HCT116 (cell line): Measurements from ENCODE around the gene RSPH6A. TPM values are rescaled to one million over a fixed set of nuclear protein-coding genes. Genes with fewer than 3 reads are reported as not detected.

Experiments used
- ATAC-seq: fragments of 200-7000 bp; cut with Tn5 transposase; 2 replicates; pipeline ENCODE4 v1.9.1; 2020; ENCODE audit warnings: mild to moderate bottlenecking, moderate library complexity
- BruUV-seq: library from RNA; stranded (reverse); fragments of 400-500 nt; replicated peaks from 2 replicates; lab custom pipeline; 2021; lab: Mats Ljungman, UMichigan
- CTCF ChIA-PET: fragments of 300-600 bp; sonication (Branson Sonifier 250); formaldehyde crosslinking; loops from one replicate; lab custom pipeline; 2021; ENCODE audit warnings: antibody characterized with exemption; lab: Charles Lee
- POLR2A ChIA-PET: fragments of 300-600, 350-600 bp; sonication (Branson Sonifier 250); formaldehyde crosslinking; loops from one replicate; lab custom pipeline; 2021; ENCODE audit warnings: antibody characterized with exemption; lab: Charles Lee
- RAD21 ChIA-PET, 2 experiments: fragments of 300-600 bp; sonication (Branson Sonifier 250); formaldehyde crosslinking; loops; one replicate each; lab custom pipeline; 2023; ENCODE audit warnings: low total read pairs in 2 of 2; ENCODE audit not compliant: uncharacterized antibody in 2 of 2, unreplicated experiment in 2 of 2, low non-redundant PET in 1 of 2; lab: Charles Lee
- DNase-seq: peaks from one replicate; pipeline ENCODE4 v3.0.0-alpha.2; 2010; ENCODE audit warnings: low read depth, low spot score
- H2AFZ ChIP-seq: fragments of 200-600 bp; shearing (Covaris generic), sonication (generic); 2 replicates; pipeline ENCODE4 v1.6.1; 2017; ENCODE audit warnings: low read depth, mixed run types, mixed read lengths, antibody characterized with exemption, low read length; ENCODE audit not compliant: poor library complexity, severe bottlenecking
- H3K27ac ChIP-seq: 2 replicates; pipeline ENCODE4 v1.5.1; 2012; ENCODE audit warnings: low read depth, low read length
- H3K27me3 ChIP-seq: fragments of 200-600 bp; sonication (generic); 2 replicates; pipeline ENCODE4 v1.6.1; 2016; ENCODE audit warnings: mixed run types, low read length, mixed read lengths; ENCODE audit not compliant: insufficient read depth
- H3K36me3 ChIP-seq, 2 experiments: fragments of 200-500 bp in 1 of 2; fragments of 200-600 bp in 1 of 2; sonication (Bioruptor generic) in 1 of 2; sonication (generic) in 1 of 2; 2 replicates each; pipeline versions ENCODE4 v1.5.1 to v1.6.1; 2014 to 2016; ENCODE audit warnings: low read length in 2 of 2, inconsistent platforms in 1 of 2, mixed read lengths in 1 of 2, mixed run types in 1 of 2; ENCODE audit not compliant: insufficient read depth in 2 of 2, control insufficient read depth in 1 of 2
- H3K4me1 ChIP-seq, 2 experiments: fragments of 200-600 bp in 1 of 2; sonication (generic) in 1 of 2; 2 replicates each; pipeline versions ENCODE4 v1.5.1 to v1.6.1; 2012 to 2017; ENCODE audit warnings: low read length in 2 of 2, inconsistent platforms in 1 of 2, mild to moderate bottlenecking in 1 of 2, mixed read lengths in 1 of 2, mixed run types in 1 of 2, moderate library complexity in 1 of 2; ENCODE audit not compliant: insufficient read depth in 2 of 2, control insufficient read depth in 1 of 2
- H3K4me2 ChIP-seq: fragments of 200-600 bp; sonication (generic); 2 replicates; pipeline ENCODE4 v1.6.1; 2017; ENCODE audit warnings: mixed run types, low read length, mixed read lengths
- H3K4me3 ChIP-seq, 2 experiments: fragments of 200-600 bp in 1 of 2; sonication (generic) in 1 of 2; replicated peaks in 1 of 2; 2 replicates each; pipeline ENCODE4 v1.5.1; 2011 to 2016; ENCODE audit warnings: low read length in 2 of 2, control low read depth in 1 of 2, low read depth in 1 of 2, mild to moderate bottlenecking in 1 of 2, mixed read lengths in 1 of 2, mixed run types in 1 of 2
- H3K79me2 ChIP-seq: fragments of 200-600 bp; sonication (generic); 2 replicates; pipeline ENCODE4 v1.6.1; 2017; ENCODE audit warnings: mild to moderate bottlenecking, mixed run types, low read length, moderate library complexity, mixed read lengths; ENCODE audit not compliant: insufficient read depth
- H3K9ac ChIP-seq: fragments of 200-600 bp; sonication (generic); 2 replicates; pipeline ENCODE4 v1.6.1; 2016; ENCODE audit warnings: low read length, mixed read lengths
- H3K9me2 ChIP-seq: fragments of 200-600 bp; sonication (generic), shearing (Covaris generic); 2 replicates; pipeline ENCODE4 v1.6.1; 2017; ENCODE audit warnings: mixed run types, mild to moderate bottlenecking, moderate library complexity; ENCODE audit not compliant: insufficient read depth
- H3K9me3 ChIP-seq, 2 experiments: fragments of 200-500 bp in 1 of 2; fragments of 200-600 bp in 1 of 2; sonication (Bioruptor generic) in 1 of 2; sonication (generic) in 1 of 2; 2 replicates each; pipeline ENCODE4 v1.6.1; 2014 to 2017; ENCODE audit warnings: low read length in 2 of 2, mixed read lengths in 2 of 2, inconsistent platforms in 1 of 2, low read depth in 1 of 2, mild to moderate bottlenecking in 1 of 2, mixed run types in 1 of 2, moderate library complexity in 1 of 2; ENCODE audit not compliant: control insufficient read depth in 1 of 2, insufficient read depth in 1 of 2
- H4K20me1 ChIP-seq: fragments of 200-600 bp; sonication (generic), shearing (Covaris generic); 2 replicates; pipeline ENCODE4 v1.6.1; 2017; ENCODE audit warnings: mixed run types, mild to moderate bottlenecking, moderate library complexity; ENCODE audit not compliant: insufficient read depth
- CBX3 ChIP-seq: IDR thresholded peaks from 2 replicates; pipeline ENCODE4 v1.6.1; 2012; ENCODE audit warnings: low read depth
- CEBPB ChIP-seq: IDR thresholded peaks from 2 replicates; pipeline ENCODE4 v1.6.1; 2012; ENCODE audit warnings: low read depth
- CTCF ChIP-seq, 3 experiments: fragments of 200-600 bp in 1 of 3; sonication (generic) in 1 of 3; IDR thresholded peaks in 2 of 3; conservative IDR thresholded peaks in 1 of 3; 2 replicates each; pipeline ENCODE4 v1.5.1; 2012 to 2017; ENCODE audit warnings: low read depth in 2 of 3, low read length in 2 of 3, antibody characterized with exemption in 1 of 3, borderline replicate concordance in 1 of 3, control low read depth in 1 of 3, mild to moderate bottlenecking in 1 of 3, mixed read lengths in 1 of 3, mixed run types in 1 of 3, moderate library complexity in 1 of 3; ENCODE audit not compliant: insufficient read depth in 1 of 3
- EGR1 ChIP-seq: IDR thresholded peaks from 2 replicates; pipeline ENCODE4 v1.6.1; 2012; ENCODE audit warnings: low read depth
- ELF1 ChIP-seq: IDR thresholded peaks from 2 replicates; pipeline ENCODE4 v1.6.1; 2012; ENCODE audit warnings: low read depth, borderline replicate concordance
- EZH2 ChIP-seq: fragments of 200-600 bp; sonication (generic); IDR thresholded peaks from 2 replicates; pipeline ENCODE4 v1.6.1; 2017; ENCODE audit warnings: antibody characterized with exemption, mixed run types
- EZH2phosphoT487 ChIP-seq: fragments of 200-600 bp; IDR thresholded peaks from 2 replicates; pipeline ENCODE4 v1.6.1; 2018; ENCODE audit warnings: antibody characterized with exemption, borderline replicate concordance
- MAX ChIP-seq: IDR thresholded peaks from 2 replicates; pipeline ENCODE4 v1.6.1; 2012
- POLR2AphosphoS5 ChIP-seq: IDR thresholded peaks from 2 replicates; pipeline ENCODE4 v1.6.1; 2011; ENCODE audit warnings: mild to moderate bottlenecking, low read depth, low read length, moderate library complexity
- TCF7L2 ChIP-seq: IDR thresholded peaks from 2 replicates; pipeline ENCODE4 v1.7.0; 2011; ENCODE audit warnings: borderline replicate concordance, inconsistent platforms; ENCODE audit not compliant: insufficient read depth, insufficient read length; ENCODE audit errors: extremely low read depth
- ZBTB33 ChIP-seq: IDR thresholded peaks from 2 replicates; pipeline ENCODE4 v1.6.1; 2011; ENCODE audit warnings: mild to moderate bottlenecking, low read length, moderate library complexity; ENCODE audit not compliant: insufficient replicate concordance; ENCODE audit errors: extremely low read depth
- ZFX ChIP-seq: fragments of 450-650 bp; IDR thresholded peaks from 2 replicates; pipeline ENCODE4 v1.6.1; 2017
- ZNF274 ChIP-seq: fragments of 200-500 bp; sonication (Bioruptor generic); IDR thresholded peaks from 2 replicates; pipeline ENCODE4 v1.6.1; 2014; ENCODE audit warnings: mild to moderate bottlenecking, low read depth, low read length, inconsistent platforms
- intact Hi-C: fragments of 100-400 bp; cut with micrococcal nuclease; formaldehyde crosslinking; loops from 2 replicates; pipeline ENCODE4 v1.10.0; 2022
- total RNA-seq: library from RNA; stranded (reverse); gene quantifications from one replicate; pipeline ENCODE4 v1.2.1, GENCODE V29; 2021; ENCODE audit not compliant: unreplicated experiment

The RSPH6A gene
- total RNA-seq, 1 experiment from 2014 or later = 0.57 TPM

GRCh38 chr19:45824041-45824471 lies 8.9 kb upstream of the RSPH6A start:
- Histone ChIP-seq H3K9me2 (no peaks in the 10 kb centered on the region), H3K36me3 (peaks cover 26 to 47% of the 10 kb centered on the region in 2 experiments; a peak in 3 of 4 replicates), H2AFZ (no peak overlapping the region), H3K4me1 (no peaks in the 10 kb centered on the region), H3K9ac (no peak overlapping the region), H3K9me3 (no peaks in the 10 kb centered on the region), H3K27me3 (no peaks in the 10 kb centered on the region), H3K27ac (no peak overlapping the region), H3K4me2 (no peak overlapping the region), H4K20me1 (no peaks in the 10 kb centered on the region), H3K79me2 (no peaks in the 10 kb centered on the region), H3K4me3 (no peak overlapping the region)
- RAD21 ChIA-PET = interaction anchor here in 1 of 2 experiments (0.6 kb wide), 1 partner anchor 1030 kb away, joined by 3 read pairs; no protein-coding TSS in a partner anchor
- CTCF ChIA-PET = interaction anchor here (0.5 kb wide), 1 partner anchor 30 kb away, joined by 3 read pairs; no protein-coding TSS in a partner anchor
- no TSS peak for BruUV-seq
- no peak for DNase-seq
- TF ChIP-seq TCF7L2 (no peak), ZBTB33 (no peak), EGR1 (no peak), ELF1 (no peak), ZNF274 (no peak), EZH2 (no peak), CBX3 (no peak)
- POLR2A ChIA-PET = interaction anchor here (0.7 kb wide), 1 partner anchor 39 kb away, joined by 4 read pairs; no protein-coding TSS in a partner anchor
- intact Hi-C loops = no loop called here
- ATAC-seq = no peak

GRCh38 chr19:45823182-45823581 lies 8.1 kb upstream of the RSPH6A start:
- H3K9ac ChIP-seq = no peak overlapping the region
- H3K79me2 ChIP-seq = no peaks in the 10 kb centered on the region
- H2AFZ ChIP-seq = no peak overlapping the region
- DNase-seq = no peak
- H3K27me3 ChIP-seq = no peaks in the 10 kb centered on the region
- no peaks in the 10 kb centered on the region for H3K9me3 ChIP-seq
- no peaks in the 10 kb centered on the region for H3K4me1 ChIP-seq
- H3K9me2 ChIP-seq = no peaks in the 10 kb centered on the region
- ChIA-PET POLR2A (interaction anchor here (0.7 kb wide), 1 partner anchor 40 kb away, joined by 4 read pairs; no protein-coding TSS in a partner anchor), CTCF (no interaction called here), RAD21 (no interaction called here)
- no peak overlapping the region for H3K27ac ChIP-seq
- no peak overlapping the region for H3K4me2 ChIP-seq
- intact Hi-C loops = no loop called here
- no peaks in the 10 kb centered on the region for H4K20me1 ChIP-seq
- BruUV-seq = no TSS peak
- peaks cover 18 to 39% of the 10 kb centered on the region in 2 experiments; a peak in 3 of 4 replicates for H3K36me3 ChIP-seq
- H3K4me3 ChIP-seq = no peak overlapping the region
- no peak for ATAC-seq
- TF ChIP-seq EZH2phosphoT487 (no peak), ZFX (no peak), CEBPB (no peak), EGR1 (no peak), ZBTB33 (no peak), CTCF (IDR thresholded peaks at IDR 0.05 in 2 of 3, conservative IDR thresholded peaks at IDR 0.05 in 1 of 3; ENCODE audit: borderline replicate concordance in 1 of 3, insufficient read depth in 1 of 3, low read depth in 2 of 3, low read length in 2 of 3) (no peak), MAX (no peak), POLR2AphosphoS5 (no peak), TCF7L2 (no peak), CBX3 (no peak)
